Nephron progenitor cell (in vitro differentiated cells): ENCODE data around the gene ACTR6.

Experiments
- DNase-seq: peaks from one replicate; pipeline ENCODE4 v3.0.0; 2021
- H3K27ac Mint-ChIP-seq: 2 replicates; pipeline ENCODE4 v1.8.0; 2021; ENCODE audit warnings: mild to moderate bottlenecking, moderate library complexity, mixed read lengths
- H3K27me3 Mint-ChIP-seq: 2 replicates; pipeline ENCODE4 v1.8.0; 2021; ENCODE audit warnings: mild to moderate bottlenecking, low read depth, mixed read lengths; ENCODE audit not compliant: poor library complexity
- H3K36me3 Mint-ChIP-seq: 2 replicates; pipeline ENCODE4 v1.8.0; 2021; ENCODE audit warnings: low read depth, mixed read lengths
- H3K4me1 Mint-ChIP-seq: 2 replicates; pipeline ENCODE4 v1.8.0; 2021; ENCODE audit warnings: mixed read lengths
- H3K4me3 Mint-ChIP-seq: 2 replicates; pipeline ENCODE4 v1.8.0; 2021; ENCODE audit warnings: mild to moderate bottlenecking, moderate library complexity, mixed read lengths
- H3K9me3 Mint-ChIP-seq: 2 replicates; pipeline ENCODE4 v1.8.0; 2021; ENCODE audit warnings: mild to moderate bottlenecking, moderate library complexity, mixed read lengths
- CTCF ChIP-seq: fragments of 200-600 bp; sonication (generic); IDR thresholded peaks from 2 replicates; pipeline ENCODE4 v1.5.0; 2021; ENCODE audit warnings: antibody characterized with exemption

ACTR6 gene

DNA sequence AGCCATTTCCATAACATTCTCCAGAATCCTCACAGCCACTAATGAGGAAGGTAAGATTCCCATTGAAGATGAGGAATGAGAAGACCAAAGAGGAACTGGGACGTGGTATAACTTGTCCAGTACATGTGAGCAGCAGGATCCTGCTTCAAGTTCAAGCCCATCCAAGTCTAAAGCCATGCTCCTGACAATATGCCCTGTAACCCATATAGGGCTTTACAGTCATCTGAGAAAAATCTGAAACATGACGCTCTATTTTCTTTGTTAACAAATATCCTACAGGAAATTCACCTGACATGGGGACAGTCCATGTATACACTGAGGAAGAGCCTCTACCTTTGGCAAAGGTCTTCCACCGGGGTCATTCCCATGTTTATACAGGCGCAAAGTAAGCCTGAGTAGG, 3.1 kb upstream of the ACTR6 start:
- DNase-seq: no peak
- Mint-ChIP-seq H3K9me3 (no peaks in the 10 kb centered on the region), H3K27me3 (peaks cover 8% of the 10 kb centered on the region), H3K4me3 (peak overlapping the region; percentile 96), H3K36me3 (peaks cover 20% of the 10 kb centered on the region), H3K27ac (no peak overlapping the region), H3K4me1 (peaks cover 39% of the 10 kb centered on the region)
- no peak for TF ChIP-seq CTCF

GRCh38 chr12:100199023-100199346, 1.6 kb upstream of the ACTR6 start:
- peak overlapping the region; percentile 69 for H3K27ac Mint-ChIP-seq
- H3K9me3 Mint-ChIP-seq: no peaks in the 10 kb centered on the region
- H3K27me3 Mint-ChIP-seq: peaks cover 12% of the 10 kb centered on the region
- peaks cover 39% of the 10 kb centered on the region for H3K4me1 Mint-ChIP-seq
- H3K36me3 Mint-ChIP-seq: peaks cover 17% of the 10 kb centered on the region
- no peak for TF ChIP-seq CTCF
- peak overlapping the region; percentile 96 for H3K4me3 Mint-ChIP-seq
- DNase-seq: no peak

DNA sequence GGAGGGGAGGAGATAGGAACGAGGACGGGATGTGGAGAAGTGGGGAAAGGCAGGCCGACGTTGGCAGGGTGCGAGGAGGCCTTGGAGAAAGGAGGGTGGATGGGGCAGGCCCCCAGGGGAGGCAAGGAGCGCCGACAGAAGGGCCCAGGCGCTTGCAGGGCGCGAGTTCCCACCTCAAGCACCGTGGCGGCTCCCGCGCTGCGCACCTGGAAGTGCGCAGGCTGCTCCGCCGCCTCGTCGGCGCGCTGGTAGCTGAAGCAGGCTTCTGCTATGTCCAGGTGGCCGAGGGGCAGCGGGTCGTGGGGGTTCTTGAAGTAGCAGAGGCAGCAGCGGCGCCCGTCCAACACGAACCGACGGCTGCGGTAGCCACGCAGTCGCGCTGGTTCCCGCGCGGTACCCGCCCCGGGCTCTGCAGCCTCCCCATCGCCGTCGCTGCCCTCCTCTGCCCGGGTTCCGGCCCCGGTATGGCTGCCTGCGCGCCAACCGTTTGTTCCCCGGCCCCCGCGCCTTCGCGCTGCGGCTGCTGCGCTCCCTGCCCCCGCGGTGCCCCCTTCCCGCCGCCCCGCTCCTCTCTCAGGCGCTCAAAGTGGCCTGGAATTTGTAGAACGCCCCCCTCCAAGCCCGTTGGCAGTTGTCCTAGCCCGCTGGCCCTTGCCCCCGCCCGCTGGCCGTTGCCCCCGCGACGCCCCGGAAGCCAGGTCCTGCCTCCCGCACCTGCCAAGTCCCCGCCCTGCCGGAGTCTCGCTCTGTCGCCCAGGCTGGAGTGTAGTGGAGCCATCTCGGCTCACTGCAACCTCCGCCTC, 1.1 kb upstream of the ACTR6 start:
- Mint-ChIP-seq H3K27ac (peak overlapping the region; percentile 96), H3K27me3 (peaks cover 12% of the 10 kb centered on the region), H3K4me1 (peaks cover 39% of the 10 kb centered on the region), H3K9me3 (no peaks in the 10 kb centered on the region), H3K4me3 (peak overlapping the region; percentile 96), H3K36me3 (peaks cover 12% of the 10 kb centered on the region)
- DNase-seq: peak; percentile 81
- no peak for TF ChIP-seq CTCF

DNA sequence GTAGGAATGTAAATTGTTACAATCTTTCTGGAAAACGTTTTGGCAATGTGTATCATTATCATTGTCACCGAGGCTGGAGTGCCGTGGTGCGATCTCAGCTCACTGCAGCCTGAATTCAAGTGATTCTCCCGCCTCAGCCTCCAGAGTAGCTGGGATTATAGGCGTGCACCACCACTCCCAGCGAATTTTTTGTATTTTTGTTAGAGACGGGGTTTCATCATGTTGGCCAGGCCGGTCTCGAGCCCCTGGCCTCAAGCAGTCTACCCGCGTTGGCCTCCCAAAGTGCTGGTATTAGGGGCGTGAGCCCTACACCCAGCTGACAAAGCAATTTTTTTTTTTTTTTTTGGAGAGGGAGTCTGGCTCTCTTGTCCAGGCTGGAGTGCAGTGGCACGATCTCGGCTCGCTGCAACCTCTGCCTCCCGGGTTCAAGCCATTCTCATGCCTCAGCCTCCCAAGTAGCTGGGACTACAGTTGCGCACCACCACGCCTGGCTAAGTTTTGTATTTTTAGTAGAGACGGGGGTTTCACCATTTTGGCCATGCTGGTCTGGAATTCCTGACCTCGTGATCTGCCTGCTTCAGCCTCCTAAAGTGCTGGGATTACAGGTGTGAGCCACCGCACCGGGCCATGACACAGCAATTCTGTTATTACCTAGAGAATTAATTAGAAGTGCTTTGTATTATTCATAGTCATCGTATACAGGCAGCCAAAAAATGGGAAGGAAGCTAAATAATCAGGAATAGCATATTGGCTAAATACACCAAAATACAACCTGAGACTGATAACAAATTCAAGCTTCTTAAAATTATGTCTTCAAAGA, 1.2 kb downstream of the ACTR6 start:
- peak overlapping the region; percentile 96 for H3K4me3 Mint-ChIP-seq

DNA sequence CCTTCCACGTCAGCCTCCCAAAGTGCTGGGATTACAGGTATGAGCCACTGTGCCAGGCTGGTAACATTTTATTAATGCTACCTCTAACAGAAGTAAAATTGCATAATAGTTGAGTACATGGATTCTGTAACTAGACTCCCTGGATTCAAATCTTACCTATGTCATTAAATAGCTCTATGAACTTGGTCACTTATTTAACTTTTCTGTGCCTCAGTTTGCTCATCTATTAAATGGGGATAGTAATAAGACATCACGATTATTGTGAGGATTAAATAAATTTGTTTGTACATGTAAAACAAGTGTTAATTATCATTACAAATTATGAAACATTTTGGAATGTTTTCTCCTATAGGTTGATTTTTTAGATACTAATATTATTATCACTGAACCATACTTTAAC, 6.7 kb downstream of the ACTR6 start:
- Mint-ChIP-seq H3K27ac (no peak overlapping the region), H3K4me3 (no peak overlapping the region), H3K27me3 (peaks cover 5% of the 10 kb centered on the region), H3K4me1 (peaks cover 2% of the 10 kb centered on the region), H3K36me3 (peaks cover 31% of the 10 kb centered on the region), H3K9me3 (no peaks in the 10 kb centered on the region)
- no peak for TF ChIP-seq CTCF
- DNase-seq: no peak

More for the DNA sequence above, 1.2 kb downstream of the ACTR6 start:
- no peak overlapping the region for H3K27ac Mint-ChIP-seq
- TF ChIP-seq CTCF: no peak
- H3K36me3 Mint-ChIP-seq: peaks cover 5% of the 10 kb centered on the region
- H3K4me1 Mint-ChIP-seq: peaks cover 39% of the 10 kb centered on the region
- DNase-seq: no peak
- peaks cover 12% of the 10 kb centered on the region for H3K27me3 Mint-ChIP-seq
- no peaks in the 10 kb centered on the region for H3K9me3 Mint-ChIP-seq
